Activated CD4-positive, alpha-beta T cell treated with anti-CD3 and anti-CD28 coated beads, Interleukin-2, amount 10 ng/mL, durations not matched to agents 7 days and 5 days (primary cell): Measurements from ENCODE around the gene PDE4C. TPM values are rescaled to one million over a fixed set of nuclear protein-coding genes. Genes with fewer than 3 reads are reported as not detected.

Experiments
- CTCF ChIA-PET: fragments of 350-600 bp; sonication (Branson Sonifier 250); formaldehyde crosslinking; loops from one replicate; lab custom pipeline; 2021; ENCODE audit warnings: antibody characterized with exemption; lab: Charles Lee
- POLR2A ChIA-PET: fragments of 350-600 bp; sonication (Branson Sonifier 250); formaldehyde crosslinking; loops from one replicate; lab custom pipeline; 2021; ENCODE audit warnings: antibody characterized with exemption; lab: Charles Lee
- DNase-seq: peaks from one replicate; pipeline ENCODE4 v3.0.0-alpha.2; 2020
- H3K27ac Mint-ChIP-seq: one replicate; pipeline ENCODE4 v1.8.0; 2021; ENCODE audit warnings: mild to moderate bottlenecking, moderate library complexity, mixed read lengths
- H3K27me3 Mint-ChIP-seq: one replicate; pipeline ENCODE4 v1.8.0; 2021; ENCODE audit warnings: mixed read lengths
- H3K36me3 Mint-ChIP-seq: one replicate; pipeline ENCODE4 v1.8.0; 2021; ENCODE audit warnings: low read depth, mixed read lengths
- H3K4me1 Mint-ChIP-seq: one replicate; pipeline ENCODE4 v1.8.0; 2021; ENCODE audit warnings: mixed read lengths
- H3K4me3 Mint-ChIP-seq: one replicate; pipeline ENCODE4 v1.8.0; 2021; ENCODE audit warnings: mild to moderate bottlenecking, moderate library complexity, mixed read lengths
- H3K9me3 Mint-ChIP-seq: one replicate; pipeline ENCODE4 v1.8.0; 2021; ENCODE audit warnings: mixed read lengths
- total RNA-seq, 2 experiments: library from RNA; stranded (reverse); gene quantifications; one replicate each; pipeline ENCODE4 v1.2.3, GENCODE V29; 2021

Gene PDE4C
- total RNA-seq, 2 experiments from 2014 or later: 0.15 TPM; not detected in 1

DNA sequence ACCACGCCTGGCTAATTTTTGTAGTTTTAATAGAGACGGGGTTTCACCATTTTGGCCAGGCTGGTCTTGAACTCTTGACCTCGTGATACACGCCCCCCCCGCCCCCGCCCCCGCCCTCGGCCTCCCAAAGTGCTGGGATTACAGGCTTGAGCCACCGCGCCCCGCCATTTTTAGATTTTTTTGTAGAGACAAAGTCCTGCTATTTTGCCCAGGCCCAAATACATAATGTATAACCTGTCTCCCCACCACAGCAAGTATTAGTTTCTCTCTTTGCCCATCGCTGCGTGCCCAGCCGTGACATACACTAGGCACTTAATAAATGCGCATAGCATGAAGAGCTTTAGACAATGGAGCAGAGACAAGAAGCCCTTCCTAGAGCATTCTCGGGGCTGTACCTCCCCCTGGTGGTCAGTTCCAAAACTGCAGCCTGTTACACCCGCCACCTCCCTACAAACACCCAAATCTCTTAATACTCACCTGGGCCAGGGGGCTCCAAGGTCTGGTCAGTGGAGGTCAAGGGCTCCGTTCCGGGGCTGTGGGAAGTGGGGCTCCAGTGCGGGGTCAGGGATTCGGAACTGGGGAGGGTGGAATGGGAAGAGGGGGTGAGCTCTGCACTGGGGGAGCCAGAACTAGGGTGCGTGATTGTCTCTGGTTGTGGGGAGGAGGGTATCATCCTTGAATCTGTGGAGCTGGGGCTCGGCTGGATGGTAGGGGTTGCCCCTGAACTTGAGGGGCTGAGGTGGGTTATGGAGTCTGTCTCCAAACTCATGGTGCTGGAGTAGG, 25.5 kb upstream of the PDE4C start:
- Mint-ChIP-seq H3K4me3 (no peak overlapping the region), H3K4me1 (peaks cover 2% of the 10 kb centered on the region), H3K36me3 (no peaks in the 10 kb centered on the region), H3K9me3 (no peaks in the 10 kb centered on the region), H3K27ac (no peak overlapping the region), H3K27me3 (peaks cover 24% of the 10 kb centered on the region)
- ChIA-PET CTCF (interaction anchor here (0.6 to 4.4 kb wide), 32 partner anchors 9 to 319 kb away, joined by 3 to 21 read pairs (median 4); partner anchors contain the start of genes CCDC124, IQCN, JUND and MPV17L2), POLR2A (no interaction called here)
- peak; percentile 80 for DNase-seq

DNA sequence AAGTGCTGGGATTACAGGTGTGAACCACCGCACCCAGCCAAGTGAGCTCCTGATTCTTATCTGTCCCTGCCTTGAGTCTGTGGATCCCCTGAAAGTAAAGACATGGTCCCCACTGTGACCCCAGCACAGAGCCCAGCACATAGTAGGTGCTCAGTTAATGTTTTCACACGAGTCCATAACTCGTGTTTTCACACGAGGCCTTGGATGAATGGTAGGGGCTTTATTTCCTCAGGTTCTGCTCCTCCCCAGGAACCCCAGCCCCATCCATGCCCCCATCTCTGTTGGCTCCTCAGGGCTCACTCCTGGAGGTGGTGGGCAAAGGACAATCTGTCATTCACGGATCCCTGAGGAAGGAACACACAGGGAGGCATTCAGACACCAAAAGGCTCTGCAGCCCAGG, 23.6 kb upstream of the PDE4C start:
- CTCF ChIA-PET: interaction anchor here (1.1 to 4.4 kb wide), 7 partner anchors 16 to 137 kb away, joined by 3 to 18 read pairs (median 5); partner anchors contain the start of gene RAB3A
- Mint-ChIP-seq H3K27me3 (peaks cover 21% of the 10 kb centered on the region), H3K36me3 (no peaks in the 10 kb centered on the region), H3K4me1 (no peaks in the 10 kb centered on the region), H3K4me3 (no peak overlapping the region), H3K27ac (no peak overlapping the region), H3K9me3 (no peaks in the 10 kb centered on the region)
- POLR2A ChIA-PET: no interaction called here
- no peak for DNase-seq

DNA sequence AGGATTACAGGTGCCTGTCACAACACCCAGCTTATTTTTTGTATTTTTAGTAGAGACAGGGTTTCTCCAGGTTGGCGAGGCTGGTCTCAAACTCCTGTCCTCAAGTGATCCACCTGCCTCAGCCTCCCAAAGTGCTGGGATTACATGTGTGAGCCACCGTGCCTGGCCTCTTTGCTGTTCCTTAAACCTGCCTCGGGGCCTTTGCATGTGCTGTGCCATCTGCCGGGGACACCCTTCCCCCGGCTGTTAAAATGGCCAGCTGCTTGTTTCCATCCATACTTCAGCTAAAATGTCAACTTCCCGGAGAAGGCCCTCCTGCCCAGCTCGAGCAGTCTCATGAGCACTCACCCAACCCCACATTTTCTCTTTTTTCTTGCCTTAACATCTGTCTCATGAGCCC, 19.1 kb upstream of the PDE4C start:
- ChIA-PET CTCF (interaction anchor here (0.6 to 1.5 kb wide), 6 partner anchors 16 to 542 kb away, joined by 3 read pairs; no protein-coding TSS in a partner anchor), POLR2A (no interaction called here)
- Mint-ChIP-seq H3K27ac (no peak overlapping the region), H3K27me3 (no peaks in the 10 kb centered on the region), H3K4me1 (no peaks in the 10 kb centered on the region), H3K36me3 (no peaks in the 10 kb centered on the region), H3K9me3 (no peaks in the 10 kb centered on the region), H3K4me3 (no peak overlapping the region)
- DNase-seq: no peak

DNA sequence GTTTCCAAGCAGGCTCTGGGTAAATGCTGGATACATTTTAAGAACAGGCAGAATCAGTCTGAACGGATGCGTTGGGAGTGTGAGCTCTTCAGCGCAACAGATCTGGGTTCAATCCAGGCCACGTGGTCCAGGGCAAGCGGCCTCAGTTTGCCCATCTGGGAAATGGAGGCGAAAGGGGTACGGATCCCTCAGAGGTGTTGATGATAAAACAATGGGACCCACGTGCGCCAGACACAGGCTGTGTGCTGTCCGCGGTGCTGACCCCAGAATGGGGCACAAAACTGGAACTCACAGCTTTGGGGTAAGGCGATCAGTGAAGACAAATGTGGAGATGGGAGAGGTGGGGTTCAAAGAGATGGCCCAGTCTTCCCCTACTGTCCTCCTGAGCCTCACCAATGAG, 13.1 kb upstream of the PDE4C start:
- Mint-ChIP-seq H3K36me3 (no peaks in the 10 kb centered on the region), H3K4me3 (no peak overlapping the region), H3K4me1 (no peaks in the 10 kb centered on the region), H3K27ac (no peak overlapping the region), H3K9me3 (no peaks in the 10 kb centered on the region), H3K27me3 (peaks cover 4% of the 10 kb centered on the region)
- ChIA-PET CTCF (no interaction called here), POLR2A (no interaction called here)
- DNase-seq: peak; percentile 29

DNA sequence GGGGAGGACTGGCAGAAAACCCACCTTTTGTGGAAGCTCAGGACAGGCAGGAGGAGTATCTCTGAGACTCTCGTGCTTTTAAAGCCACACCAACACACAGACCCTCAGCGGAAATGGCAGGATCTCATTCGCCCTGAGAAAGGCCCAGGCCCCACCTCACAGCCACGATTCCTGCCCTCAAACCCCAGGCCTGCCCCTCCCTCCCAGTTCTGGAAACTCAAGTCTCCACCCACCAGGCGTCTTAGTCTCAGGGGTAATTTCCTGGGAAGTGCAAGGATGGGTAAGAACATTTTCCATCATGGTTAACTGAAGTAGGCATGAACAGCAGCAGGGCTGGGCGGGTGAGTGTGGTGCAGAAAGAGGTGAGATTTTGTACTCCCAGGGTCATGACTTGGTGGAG, 8.0 kb upstream of the PDE4C start:
- H3K9me3 Mint-ChIP-seq: peaks cover 4% of the 10 kb centered on the region
- ChIA-PET CTCF (interaction anchor here (1.3 to 1.9 kb wide), 3 partner anchors 10 to 45 kb away, joined by 3 to 18 read pairs (median 6); no protein-coding TSS in a partner anchor), POLR2A (no interaction called here)
- H3K4me3 Mint-ChIP-seq: no peak overlapping the region
- peaks cover 28% of the 10 kb centered on the region for H3K27me3 Mint-ChIP-seq
- no peak overlapping the region for H3K27ac Mint-ChIP-seq
- H3K4me1 Mint-ChIP-seq: peaks cover 4% of the 10 kb centered on the region
- no peak for DNase-seq
- no peaks in the 10 kb centered on the region for H3K36me3 Mint-ChIP-seq

DNA sequence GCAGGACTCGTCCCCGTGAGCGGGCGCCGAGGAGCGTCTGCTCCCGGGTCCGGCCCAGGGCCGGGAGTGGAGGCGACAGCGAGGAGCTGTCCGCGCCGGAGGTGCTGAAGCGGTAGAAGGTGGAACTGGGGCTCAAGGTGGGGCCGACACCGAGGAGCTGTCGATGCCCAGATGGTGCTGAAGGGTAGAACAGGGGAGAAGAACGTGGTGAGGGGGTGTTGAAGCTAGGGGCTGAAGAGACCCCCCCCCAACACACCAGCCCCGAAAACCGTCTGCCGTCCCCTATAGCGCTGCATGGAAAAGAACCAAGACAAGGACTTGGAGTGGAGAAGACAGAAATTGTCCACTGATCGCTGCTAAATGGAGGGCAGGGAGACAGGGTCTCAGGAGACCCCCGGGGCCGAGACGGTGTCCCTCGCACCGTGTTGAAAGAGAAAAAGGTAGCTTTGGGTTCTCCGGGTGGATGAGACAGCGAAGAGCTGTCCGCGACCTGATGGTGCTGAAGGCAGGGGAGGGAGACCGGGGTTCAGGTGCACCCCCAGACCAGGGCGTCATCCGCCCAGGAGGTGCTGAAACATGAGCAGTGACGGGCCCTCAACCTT, 7.1 kb upstream of the PDE4C start:
- Mint-ChIP-seq H3K4me3 (no peak overlapping the region), H3K27ac (no peak overlapping the region), H3K9me3 (peaks cover 4% of the 10 kb centered on the region), H3K36me3 (no peaks in the 10 kb centered on the region), H3K27me3 (peaks cover 28% of the 10 kb centered on the region), H3K4me1 (peaks cover 4% of the 10 kb centered on the region)
- peak; percentile 69 for DNase-seq
- ChIA-PET POLR2A (no interaction called here), CTCF (interaction anchor here (1.2 to 1.9 kb wide), 4 partner anchors 9 to 156 kb away, joined by 3 to 18 read pairs (median 5); no protein-coding TSS in a partner anchor)

DNA sequence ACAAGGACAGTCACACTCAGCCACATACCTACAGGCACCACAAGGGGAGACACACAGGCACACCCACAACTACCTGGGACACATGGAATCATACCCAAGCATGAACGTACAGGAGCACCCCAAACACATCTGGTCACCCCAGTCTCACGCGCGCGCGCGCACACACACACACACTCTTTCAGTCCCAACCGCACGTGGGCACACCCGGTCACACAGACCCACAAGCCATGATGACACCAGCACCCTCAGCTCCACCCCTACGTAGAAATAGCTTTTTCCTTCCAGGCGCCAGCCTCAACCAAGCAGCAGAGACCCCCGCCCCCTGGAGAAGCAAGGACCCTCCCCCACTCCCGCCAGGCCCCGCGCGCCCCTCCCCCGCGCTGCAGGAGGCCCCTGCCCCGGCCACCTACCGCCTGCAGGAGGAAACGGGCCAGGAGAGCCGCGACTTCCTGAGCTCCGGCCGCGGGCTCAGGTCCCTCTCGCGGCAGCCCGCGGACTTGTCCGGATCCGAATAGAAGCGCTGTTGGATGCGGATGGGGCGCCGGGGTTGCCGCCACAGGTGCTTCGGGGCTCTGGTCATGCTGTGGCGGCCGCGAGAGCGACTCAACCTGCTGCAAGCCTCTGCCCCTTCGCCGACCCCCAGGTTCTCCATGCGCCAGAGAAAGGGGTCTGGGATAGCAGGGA, 6.4 kb upstream of the PDE4C start:
- peaks cover 31% of the 10 kb centered on the region for H3K27me3 Mint-ChIP-seq
- POLR2A ChIA-PET: no interaction called here

DNA sequence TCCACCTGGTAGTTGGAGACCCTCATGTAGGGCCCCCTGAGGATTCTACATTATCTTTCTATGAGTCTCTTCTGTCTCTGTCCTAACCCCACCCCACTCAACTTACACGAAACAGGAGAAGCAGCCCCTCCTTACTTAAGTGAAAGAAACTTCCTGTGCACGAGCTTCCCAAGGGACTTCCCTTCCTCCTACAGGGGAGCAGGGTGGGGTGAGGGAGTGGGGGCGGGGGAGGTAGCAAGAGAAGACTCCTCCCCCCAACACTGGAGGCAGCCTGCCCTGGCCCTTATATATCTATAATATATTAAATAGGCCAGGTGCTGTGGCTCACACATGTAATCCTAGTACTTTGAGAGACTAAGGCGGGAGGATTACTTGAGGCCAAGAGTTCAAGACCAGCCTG, 5.5 kb upstream of the PDE4C start:
- Mint-ChIP-seq H3K27ac (no peak overlapping the region), H3K4me1 (peaks cover 4% of the 10 kb centered on the region), H3K9me3 (peaks cover 4% of the 10 kb centered on the region), H3K27me3 (peaks cover 38% of the 10 kb centered on the region), H3K4me3 (no peak overlapping the region), H3K36me3 (no peaks in the 10 kb centered on the region)
- POLR2A ChIA-PET: interaction anchor here (0.6 kb wide), 1 partner anchor 27 kb away, joined by 3 read pairs; no protein-coding TSS in a partner anchor
- CTCF ChIA-PET: interaction anchor here (0.6 to 0.7 kb wide), 2 partner anchors 25 to 93 kb away, joined by 3 to 4 read pairs; no protein-coding TSS in a partner anchor
- no peak for DNase-seq

More for the DNA sequence above, 6.4 kb upstream of the PDE4C start:
- Mint-ChIP-seq H3K4me3 (no peak overlapping the region), H3K36me3 (no peaks in the 10 kb centered on the region), H3K9me3 (peaks cover 4% of the 10 kb centered on the region), H3K4me1 (peaks cover 4% of the 10 kb centered on the region), H3K27ac (no peak overlapping the region)
- no peak for DNase-seq
- CTCF ChIA-PET: interaction anchor here (1.2 to 1.9 kb wide), 4 partner anchors 8 to 157 kb away, joined by 3 to 18 read pairs (median 5); no protein-coding TSS in a partner anchor

DNA sequence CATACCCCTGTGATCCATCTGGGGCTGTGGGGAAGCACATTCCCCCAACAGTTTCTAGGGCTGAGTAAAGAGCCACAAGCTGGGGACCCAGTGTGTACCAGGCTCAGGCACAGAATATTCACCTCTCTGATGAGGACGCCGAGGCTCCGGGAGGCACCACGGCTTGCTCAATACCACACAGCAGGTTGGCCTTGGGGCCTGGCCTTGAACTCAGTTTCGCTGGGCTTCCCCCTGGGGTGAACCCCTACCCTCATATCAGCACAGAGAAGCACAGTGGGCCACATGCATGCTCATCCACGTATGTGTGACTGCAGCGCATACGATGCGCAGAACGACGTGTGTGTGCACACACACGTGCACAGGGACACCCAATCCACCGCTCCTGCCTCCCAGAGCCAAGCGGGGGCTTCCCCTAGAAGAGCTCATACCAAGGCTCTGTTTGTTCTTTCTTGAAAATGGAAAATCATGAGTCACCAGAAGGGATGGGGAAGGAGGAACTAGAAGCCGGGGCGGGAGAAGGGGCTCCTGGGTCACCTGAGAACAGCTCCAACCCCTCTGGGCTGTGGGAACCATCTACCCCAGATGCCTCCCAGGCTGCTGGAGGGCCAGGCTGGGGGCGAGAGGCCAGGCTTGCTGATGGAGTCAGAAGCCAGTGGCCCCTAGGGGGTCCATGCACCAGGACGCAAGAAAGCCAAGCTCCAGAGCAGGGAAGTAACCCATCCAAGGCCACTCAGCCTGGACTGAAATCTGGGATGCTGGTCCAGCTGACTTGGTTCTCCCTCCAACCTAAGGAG, 4.9 kb upstream of the PDE4C start:
- H3K27ac Mint-ChIP-seq: no peak overlapping the region
- H3K9me3 Mint-ChIP-seq: peaks cover 4% of the 10 kb centered on the region
- CTCF ChIA-PET: interaction anchor here (0.8 kb wide), 1 partner anchor 96 kb away, joined by 3 read pairs; no protein-coding TSS in a partner anchor
- H3K27me3 Mint-ChIP-seq: peaks cover 39% of the 10 kb centered on the region
- no peaks in the 10 kb centered on the region for H3K36me3 Mint-ChIP-seq
- peaks cover 4% of the 10 kb centered on the region for H3K4me1 Mint-ChIP-seq
- no peak overlapping the region for H3K4me3 Mint-ChIP-seq
- POLR2A ChIA-PET: interaction anchor here (0.6 kb wide), 1 partner anchor 26 kb away, joined by 3 read pairs; no protein-coding TSS in a partner anchor
- DNase-seq: no peak

DNA sequence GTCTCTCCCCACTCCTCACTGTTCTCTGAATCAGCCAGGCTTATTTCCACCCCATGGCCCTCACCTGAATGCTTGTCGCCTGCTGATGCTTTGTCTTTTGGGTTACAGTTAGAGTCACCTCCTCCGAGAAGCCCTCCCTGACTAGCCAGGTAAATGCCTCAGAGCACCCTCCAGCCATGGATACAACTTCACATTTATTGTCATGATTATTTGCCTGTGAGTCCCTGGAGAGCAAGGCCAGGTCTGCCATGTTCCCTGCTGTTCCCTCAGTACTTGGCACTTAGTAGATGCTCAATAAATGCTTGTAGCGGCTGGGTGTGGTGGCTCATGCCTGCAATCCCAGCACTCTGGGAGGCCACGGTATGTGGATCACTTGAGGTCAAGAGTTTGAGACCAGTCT, 3.7 kb upstream of the PDE4C start:
- Mint-ChIP-seq H3K4me1 (peaks cover 12% of the 10 kb centered on the region), H3K27me3 (peaks cover 48% of the 10 kb centered on the region), H3K27ac (no peak overlapping the region), H3K9me3 (peaks cover 4% of the 10 kb centered on the region), H3K4me3 (no peak overlapping the region), H3K36me3 (no peaks in the 10 kb centered on the region)
- no peak for DNase-seq
- CTCF ChIA-PET: no interaction called here
- POLR2A ChIA-PET: no interaction called here

DNA sequence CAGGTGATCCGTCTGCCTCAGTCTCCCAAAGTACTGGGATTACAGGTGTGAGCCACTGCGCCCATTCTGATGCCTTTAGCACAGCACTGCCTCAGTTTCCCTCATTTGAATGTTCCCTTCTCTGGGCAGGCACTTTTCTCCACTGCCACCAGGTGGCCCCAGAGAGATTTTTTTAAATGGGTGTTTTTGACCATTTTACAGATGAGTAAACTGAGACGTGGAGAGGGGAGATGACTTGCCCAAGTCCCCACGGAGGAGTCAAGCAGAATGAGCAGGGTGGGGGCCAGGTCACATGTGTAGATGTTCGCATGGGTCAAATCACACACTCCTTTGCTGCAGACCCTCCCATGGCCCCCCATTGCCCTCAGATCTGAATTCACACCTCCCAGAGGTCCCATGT, 3.2 kb upstream of the PDE4C start:
- POLR2A ChIA-PET: no interaction called here
- Mint-ChIP-seq H3K36me3 (no peaks in the 10 kb centered on the region), H3K4me3 (no peak overlapping the region), H3K27ac (no peak overlapping the region), H3K9me3 (peaks cover 4% of the 10 kb centered on the region), H3K27me3 (peaks cover 52% of the 10 kb centered on the region), H3K4me1 (peaks cover 16% of the 10 kb centered on the region)
- CTCF ChIA-PET: interaction anchor here (0.9 kb wide), 2 partner anchors 32 to 92 kb away, joined by 3 to 4 read pairs; no protein-coding TSS in a partner anchor
- DNase-seq: no peak

DNA sequence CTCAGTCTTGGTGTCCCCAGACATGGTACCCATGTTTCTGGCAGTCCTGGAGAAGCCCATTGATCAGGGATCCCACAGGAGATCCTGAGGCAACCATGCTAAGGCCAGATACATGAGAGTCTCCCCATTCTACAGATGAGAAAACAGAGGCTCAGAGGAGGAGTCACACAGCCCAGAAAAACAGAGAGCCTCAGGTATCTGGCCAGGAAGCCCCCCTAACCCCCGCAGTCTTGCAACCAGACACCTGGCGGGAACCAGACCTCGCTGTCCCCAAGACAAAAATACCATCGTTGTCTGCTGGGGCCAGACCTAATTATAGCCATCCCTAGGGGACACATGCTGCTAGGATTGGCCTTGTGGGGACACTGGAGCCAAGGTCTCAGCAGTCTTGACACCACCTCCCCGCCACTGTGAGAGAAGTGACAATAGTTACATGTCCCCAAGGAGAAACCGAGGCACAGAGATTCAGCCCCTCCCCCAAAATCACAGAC, 1.6 kb upstream of the PDE4C start:
- Mint-ChIP-seq H3K9me3 (peaks cover 2% of the 10 kb centered on the region), H3K27ac (no peak overlapping the region), H3K27me3 (peaks cover 57% of the 10 kb centered on the region), H3K4me3 (no peak overlapping the region), H3K4me1 (peaks cover 19% of the 10 kb centered on the region), H3K36me3 (no peaks in the 10 kb centered on the region)
- ChIA-PET POLR2A (no interaction called here), CTCF (no interaction called here)
- DNase-seq: no peak
